GM12864 (cell line): Measurements from ENCODE around the gene FMN1.

Source experiments
- DNase-seq: peaks from one replicate; pipeline ENCODE4 v3.0.0-alpha.2; 2011; ENCODE audit warnings: low read depth
- H3K4me3 ChIP-seq: 2 replicates; pipeline ENCODE4 v1.5.1; 2011; ENCODE audit warnings: mild to moderate bottlenecking, low read depth, low read length, control low read depth
- TF ChIP-seq, protein P1 (sequence below): IDR thresholded peaks from 2 replicates; pipeline ENCODE4 v1.5.1; 2011; ENCODE audit warnings: low read depth, mild to moderate bottlenecking, moderate library complexity, low read length, control low read depth, inconsistent platforms; ENCODE audit errors: missing control alignments

The FMN1 gene

DNA sequence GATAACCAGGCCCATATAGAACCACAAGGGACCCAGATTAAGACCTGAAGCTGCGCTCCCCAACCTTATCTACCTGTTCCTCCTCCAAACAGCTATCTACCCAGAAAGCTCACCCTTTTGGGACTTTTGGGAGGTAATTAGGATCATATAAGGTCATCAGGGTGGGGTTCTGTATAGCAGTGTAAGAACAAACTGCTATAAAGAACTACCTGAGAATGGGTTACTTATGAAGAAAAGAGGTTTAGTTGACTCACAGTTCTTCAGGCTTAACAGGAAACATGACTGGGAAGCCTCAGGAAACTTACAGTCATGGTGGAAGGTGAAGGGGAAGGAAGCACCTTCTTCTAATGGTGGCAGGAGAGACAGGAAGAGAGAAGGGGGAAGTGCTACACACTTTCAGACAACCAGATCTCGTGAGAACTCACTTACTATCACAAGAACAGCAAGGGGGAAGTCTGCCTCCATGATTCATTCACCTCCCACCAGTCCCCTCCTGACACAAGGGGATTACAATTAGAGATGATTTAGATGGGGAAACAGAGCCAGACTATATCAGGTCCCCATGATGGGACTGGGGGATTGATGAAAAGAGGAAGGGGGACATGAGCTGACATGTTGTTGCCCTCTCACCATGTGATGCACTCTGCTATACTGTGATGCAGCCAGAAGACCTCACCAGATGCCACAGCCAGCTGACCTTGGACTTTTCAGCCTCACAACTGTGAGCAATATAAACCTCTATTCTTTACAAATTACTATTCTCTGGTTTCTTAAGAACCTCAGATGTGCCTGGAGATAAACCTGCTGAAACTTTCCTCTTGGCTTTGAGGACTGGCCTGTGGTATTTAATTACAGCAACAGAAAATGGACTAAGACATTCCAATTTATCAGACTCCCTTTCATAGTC lies 15.3 kb upstream of the FMN1 start:
- H3K4me3 ChIP-seq = no peak overlapping the region
- TF ChIP-seq, protein P1, sequence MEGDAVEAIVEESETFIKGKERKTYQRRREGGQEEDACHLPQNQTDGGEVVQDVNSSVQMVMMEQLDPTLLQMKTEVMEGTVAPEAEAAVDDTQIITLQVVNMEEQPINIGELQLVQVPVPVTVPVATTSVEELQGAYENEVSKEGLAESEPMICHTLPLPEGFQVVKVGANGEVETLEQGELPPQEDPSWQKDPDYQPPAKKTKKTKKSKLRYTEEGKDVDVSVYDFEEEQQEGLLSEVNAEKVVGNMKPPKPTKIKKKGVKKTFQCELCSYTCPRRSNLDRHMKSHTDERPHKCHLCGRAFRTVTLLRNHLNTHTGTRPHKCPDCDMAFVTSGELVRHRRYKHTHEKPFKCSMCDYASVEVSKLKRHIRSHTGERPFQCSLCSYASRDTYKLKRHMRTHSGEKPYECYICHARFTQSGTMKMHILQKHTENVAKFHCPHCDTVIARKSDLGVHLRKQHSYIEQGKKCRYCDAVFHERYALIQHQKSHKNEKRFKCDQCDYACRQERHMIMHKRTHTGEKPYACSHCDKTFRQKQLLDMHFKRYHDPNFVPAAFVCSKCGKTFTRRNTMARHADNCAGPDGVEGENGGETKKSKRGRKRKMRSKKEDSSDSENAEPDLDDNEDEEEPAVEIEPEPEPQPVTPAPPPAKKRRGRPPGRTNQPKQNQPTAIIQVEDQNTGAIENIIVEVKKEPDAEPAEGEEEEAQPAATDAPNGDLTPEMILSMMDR = no peak
- DNase-seq = no peak

DNA sequence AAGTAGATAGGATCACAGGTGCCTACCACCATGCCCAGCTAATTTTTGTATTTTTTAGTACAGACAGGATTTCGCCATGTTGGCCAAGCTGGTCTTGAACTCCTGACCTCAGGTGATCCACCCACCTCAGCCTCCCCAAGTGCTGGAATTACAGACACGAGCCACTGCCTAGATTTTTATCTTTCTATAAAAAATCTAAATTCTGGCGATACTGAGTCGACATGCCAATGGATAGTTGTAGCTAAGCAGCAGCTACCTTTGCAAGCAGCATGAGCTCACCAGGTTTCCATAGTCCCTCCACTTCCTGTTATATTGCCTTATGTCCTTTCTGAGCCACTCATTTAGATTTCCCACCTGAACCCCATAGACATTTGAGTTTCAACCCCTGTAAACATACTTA lies 13.1 kb upstream of the FMN1 start:
- H3K4me3 ChIP-seq = no peak overlapping the region
- no peak for DNase-seq
- TF ChIP-seq, protein P1 = no peak

DNA sequence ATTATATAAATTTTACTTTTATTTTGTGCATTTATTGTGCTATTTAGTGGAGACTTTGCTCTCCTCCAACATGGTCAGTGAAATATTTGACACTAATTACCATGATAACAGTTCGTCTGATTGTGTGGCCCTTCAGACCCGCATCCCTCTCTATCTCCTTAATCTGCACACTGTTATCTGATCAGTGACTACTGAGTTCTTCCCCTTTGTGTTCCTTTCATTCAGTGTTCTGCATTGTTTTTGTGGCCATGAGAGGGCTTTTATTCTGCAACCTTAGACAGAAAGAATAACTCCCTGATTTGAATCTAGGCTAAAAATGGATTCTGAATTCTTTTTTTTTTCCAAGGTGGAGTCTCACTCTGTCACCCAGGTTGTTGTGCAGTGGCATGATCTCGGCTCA lies 11.9 kb upstream of the FMN1 start:
- no peak for DNase-seq
- no peak overlapping the region for H3K4me3 ChIP-seq
- TF ChIP-seq, protein P1 = no peak

DNA sequence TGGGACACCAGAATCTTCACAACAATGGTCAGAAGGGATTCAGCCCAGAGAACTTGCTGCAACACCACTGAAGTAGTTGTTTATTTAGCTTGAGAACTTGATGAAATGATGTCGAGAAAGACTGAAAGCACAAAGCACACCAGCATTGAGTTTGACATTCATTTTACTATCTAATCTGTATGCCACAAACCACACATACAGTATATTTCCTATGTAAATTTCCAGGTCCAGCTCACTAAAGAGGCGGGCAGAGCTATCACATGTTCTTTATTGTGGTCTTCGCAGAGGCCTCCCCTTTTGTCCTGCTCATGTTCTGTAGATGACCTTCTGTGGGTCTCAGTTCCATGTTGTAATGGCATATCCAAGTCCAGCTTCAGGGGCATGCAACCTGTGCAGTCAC lies 10.4 kb upstream of the FMN1 start:
- DNase-seq = no peak
- H3K4me3 ChIP-seq = no peak overlapping the region
- TF ChIP-seq, protein P1 = no peak

DNA sequence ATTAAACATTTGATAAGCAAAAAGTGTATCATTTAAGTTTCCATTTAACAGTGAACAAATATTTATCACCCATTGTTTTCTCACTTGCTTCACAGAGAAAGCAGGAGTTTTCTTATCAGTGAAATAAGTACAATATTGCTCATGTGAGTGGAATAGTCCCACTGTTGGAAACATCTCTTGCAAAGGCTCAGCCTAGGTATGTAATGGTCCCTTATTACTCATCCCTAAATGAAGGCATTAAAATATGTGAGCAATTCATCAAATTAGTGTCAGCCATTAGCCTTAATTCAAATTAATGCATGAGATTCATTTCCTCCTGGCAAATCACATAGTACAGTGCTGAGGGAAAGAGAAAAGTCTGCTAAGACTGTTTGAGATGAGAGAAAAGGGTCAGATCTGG lies 9.6 kb upstream of the FMN1 start:
- H3K4me3 ChIP-seq = no peak overlapping the region
- TF ChIP-seq, protein P1 = no peak
- no peak for DNase-seq

DNA sequence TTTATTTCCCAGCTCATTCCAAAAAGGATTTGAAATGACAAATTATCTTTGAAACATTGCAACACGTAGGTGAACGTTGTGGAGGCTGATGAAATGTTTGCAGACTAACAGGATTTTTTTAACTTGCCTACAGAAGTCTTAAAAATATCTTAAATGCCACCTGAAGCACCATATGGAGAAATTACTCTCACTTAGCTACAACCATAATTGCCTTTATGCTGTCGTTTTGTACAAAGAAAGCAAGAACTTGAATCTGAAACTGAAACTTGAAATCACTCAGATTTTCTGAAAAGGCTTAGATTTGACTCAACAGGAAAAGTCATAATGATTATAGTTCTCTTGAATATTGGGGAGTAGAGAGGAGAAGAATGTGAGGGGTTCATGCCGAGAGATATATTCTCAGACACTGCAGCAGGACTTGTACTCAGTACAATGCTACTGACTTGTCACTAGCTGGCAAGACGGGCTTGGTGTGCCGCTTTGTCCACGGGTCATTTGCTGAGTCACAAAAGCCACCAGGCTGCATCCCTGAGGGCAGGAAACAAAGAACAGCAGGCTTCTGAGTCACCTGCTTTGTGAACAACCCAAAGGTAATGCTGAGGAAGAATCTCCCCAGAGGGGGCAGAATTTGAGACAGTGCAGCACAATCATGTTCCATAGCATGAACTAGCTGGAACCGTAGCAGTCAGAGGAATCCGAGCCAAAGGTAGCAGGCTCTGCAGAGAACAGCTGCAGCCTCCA lies 7.1 kb upstream of the FMN1 start:
- no peak overlapping the region for H3K4me3 ChIP-seq
- TF ChIP-seq, protein P1 = peak; percentile 23
- DNase-seq = peak; percentile 35
